HG02678 (cell line): ENCODE measurements around the gene LSM3.
A peak's percentile ranks its signal among the peaks of the same experiment; 100 is the strongest.

Source experiments
- ATAC-seq: cut with Tn5 transposase; IDR thresholded peaks from one replicate; pipeline ENCODE4 v1.9.1; 2021; ENCODE audit warnings: mild to moderate bottlenecking, moderate library complexity; ENCODE audit not compliant: unreplicated experiment

Gene LSM3

DNA sequence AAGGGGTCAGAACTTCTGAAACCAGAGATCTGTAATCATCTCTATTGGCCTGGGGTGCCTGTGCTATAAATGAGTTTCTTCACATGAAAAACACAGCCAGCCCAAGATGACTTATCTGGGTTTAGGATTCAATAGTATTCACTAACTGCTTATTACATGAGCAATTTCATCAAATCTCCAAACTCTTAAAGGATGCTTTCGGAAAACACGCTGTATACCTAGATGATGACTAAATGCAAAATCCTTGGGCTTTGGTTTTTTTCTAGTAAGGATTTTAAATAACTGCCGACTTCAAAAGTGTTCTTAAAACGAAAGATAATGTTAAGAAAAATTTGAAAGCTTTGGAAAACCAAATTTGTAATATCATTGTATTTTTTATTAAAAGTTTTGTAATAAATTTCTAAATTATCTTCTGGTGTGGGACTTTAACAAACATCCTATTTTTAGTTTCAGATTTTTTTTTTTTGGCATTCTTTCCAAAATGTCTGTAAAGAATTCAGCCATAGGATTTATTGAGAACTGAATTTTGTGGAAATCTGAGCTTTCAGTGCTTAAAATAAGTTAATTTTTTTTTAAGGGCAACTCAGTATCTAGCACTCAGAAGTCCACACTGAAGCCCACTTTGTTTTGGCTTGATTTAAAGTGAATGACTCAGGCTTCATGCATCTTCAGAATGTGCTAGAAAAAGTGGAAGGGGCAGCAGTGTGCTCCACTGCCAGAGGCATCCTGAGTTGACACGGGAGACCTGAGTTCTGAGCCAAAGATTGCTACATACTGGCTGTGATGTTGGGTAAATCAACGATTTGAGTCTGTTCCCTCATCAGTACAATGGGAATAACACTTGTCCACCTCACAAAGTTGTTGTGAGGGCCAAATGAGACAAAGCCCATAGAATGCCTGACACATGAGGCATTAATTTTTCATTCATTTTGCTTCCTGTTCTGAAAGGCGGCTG lies 35.1 kb upstream of the LSM3 start:
- ATAC-seq, result no peak

DNA sequence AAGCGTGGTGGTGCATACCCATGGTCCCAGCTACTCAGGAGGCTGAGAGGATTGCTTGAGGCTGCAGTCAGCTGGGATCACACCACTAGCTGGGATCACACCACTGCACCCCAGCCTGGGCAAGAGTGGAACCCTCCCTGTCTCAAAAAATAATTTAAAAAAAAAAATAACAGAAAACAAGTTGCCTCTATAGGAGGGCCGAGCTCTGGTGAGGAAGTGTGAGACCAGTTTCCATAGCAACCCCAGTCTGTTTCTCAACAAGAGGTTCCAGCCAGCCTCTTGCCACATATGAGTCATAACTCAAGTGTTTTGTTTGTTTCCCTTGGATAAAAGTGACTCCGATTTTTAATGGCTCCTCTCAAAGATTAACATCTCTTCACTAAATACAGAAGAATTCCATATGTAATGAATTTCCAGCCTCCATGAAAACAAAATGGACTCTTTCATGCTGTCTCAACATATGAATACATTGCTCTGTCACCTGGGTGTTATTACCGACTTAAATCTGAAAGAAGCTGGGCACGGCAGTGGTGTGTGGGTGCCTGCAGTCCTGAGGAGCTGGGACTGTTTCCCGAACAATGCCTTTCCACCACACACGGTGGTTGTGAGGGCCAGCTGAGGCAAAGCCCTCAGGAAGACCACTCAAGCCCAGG lies 34.1 kb upstream of the LSM3 start:
- peak; percentile 95 for ATAC-seq

DNA sequence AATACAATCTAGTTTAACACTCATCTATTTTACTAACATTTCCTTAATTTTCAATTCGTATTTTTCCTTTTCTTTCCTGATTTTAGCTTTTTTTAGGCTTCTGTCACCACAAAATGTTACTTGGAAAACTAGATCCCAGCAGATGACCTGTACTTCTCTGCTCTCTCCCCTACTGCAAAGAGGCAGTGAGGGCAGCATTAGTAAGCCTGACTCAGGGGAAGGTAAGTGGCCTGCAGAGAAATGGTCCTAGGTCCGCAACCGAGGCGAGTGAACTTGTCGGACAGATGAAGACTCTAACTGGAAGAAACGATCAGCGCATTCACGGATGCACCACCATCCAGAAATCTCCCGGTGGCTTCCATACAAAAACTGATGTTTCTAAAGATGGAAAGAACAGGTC lies 33.4 kb upstream of the LSM3 start:
- no peak for ATAC-seq

DNA sequence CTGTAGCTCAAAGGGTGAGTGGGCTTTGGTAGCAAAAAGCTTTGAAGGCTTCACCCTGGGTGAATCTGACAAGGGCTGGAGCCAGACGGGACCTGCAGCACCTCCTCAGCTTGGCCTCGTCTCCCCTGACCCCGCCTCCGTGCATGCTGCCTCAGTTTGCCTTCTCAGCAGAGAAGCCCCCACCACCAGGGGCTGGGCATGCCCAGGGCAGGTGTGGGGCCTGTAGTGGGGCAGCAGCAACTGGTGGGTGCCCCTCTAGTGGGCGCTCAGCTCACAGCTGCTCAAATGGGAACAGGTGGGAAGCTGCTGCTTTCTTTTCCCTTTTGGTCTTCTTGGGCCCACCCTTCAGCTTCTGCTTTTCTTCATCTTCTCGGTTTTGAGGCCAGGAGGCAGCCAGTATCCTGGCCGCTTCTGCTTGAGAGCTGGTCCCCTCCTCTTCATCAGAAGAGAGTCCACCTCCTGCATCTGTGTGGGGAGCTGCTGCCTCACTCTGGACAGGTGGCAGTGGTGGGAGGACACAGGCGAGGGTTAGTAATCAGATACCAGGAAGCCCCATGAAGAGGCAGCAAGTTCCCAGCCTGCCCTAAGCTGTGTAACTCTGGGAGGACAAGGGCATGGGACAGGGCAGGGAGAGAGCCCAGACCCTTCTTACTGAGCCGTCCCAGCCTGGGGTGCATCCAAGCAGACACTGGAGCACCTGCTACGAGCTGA lies 32.8 kb upstream of the LSM3 start:
- no peak for ATAC-seq

DNA sequence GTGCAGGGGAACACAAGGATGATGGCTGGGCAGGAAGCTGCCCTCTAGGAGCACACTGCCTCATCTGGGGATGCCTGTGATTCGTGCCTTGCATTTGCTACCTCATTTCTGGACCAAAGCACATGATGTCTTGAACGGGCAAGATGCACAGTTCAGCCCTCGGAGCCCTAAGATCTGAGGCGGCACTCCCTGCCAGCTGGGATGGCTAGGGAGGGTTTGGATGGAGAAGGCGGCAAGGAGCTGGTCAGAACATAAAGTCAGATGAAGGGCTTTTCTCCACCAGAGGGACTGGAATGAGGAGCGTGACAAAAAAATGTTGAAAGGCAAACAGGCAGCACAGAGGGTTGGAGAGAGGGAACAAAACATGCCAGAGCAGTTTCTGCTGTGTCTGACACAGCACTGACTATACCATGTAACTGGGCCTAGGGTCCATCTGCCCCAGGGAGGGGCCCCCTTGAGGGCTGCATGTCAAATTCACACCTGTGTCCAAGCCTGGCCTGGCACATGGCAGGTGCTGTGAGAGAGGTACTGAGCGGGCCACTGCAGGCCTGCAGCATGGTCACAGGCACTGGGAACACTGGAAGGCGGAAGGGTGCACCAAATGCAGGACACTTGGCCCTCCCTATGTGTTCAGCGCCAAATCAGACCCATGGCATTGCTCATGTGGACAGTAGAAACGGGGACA lies 32.1 kb upstream of the LSM3 start:
- no peak for ATAC-seq

DNA sequence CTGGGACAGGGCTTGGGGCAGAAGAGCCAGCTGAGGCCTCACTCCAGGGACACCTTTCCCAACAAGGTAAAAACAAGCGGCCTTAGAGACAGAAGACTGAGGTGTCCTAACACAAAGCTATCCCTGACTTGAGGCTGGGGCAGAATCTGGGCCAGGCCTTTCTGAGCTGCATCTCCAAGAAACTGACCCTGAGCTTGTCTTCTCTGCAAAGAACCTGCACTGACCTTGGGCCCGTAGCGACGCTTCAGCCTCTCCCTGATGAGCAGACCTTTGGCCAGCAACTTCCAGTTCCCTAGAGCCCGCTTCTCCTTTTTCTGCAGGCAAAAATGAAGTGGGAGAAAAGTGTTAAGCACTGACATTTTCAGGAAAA lies 31.6 kb upstream of the LSM3 start:
- ATAC-seq, result no peak

DNA sequence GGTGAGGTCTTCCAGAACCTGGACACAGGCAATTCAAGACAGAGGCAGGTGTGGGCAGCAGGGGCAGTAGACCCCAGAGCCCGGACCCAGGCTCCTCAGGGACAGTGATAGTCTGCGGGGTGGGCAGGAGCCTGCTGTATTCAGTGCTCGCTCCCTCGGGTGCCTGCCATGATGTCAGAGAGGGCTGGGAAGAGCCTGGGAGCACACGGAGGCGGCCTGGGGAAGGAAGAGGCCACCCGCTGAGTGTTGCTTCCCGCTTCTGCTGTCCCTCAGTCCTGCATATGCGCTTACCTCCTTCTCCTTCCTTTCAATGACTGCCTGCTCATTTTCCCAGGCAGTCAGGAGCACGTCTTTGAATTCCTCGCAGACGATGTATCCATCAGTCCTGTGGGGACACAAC lies 31.0 kb upstream of the LSM3 start:
- no peak for ATAC-seq

DNA sequence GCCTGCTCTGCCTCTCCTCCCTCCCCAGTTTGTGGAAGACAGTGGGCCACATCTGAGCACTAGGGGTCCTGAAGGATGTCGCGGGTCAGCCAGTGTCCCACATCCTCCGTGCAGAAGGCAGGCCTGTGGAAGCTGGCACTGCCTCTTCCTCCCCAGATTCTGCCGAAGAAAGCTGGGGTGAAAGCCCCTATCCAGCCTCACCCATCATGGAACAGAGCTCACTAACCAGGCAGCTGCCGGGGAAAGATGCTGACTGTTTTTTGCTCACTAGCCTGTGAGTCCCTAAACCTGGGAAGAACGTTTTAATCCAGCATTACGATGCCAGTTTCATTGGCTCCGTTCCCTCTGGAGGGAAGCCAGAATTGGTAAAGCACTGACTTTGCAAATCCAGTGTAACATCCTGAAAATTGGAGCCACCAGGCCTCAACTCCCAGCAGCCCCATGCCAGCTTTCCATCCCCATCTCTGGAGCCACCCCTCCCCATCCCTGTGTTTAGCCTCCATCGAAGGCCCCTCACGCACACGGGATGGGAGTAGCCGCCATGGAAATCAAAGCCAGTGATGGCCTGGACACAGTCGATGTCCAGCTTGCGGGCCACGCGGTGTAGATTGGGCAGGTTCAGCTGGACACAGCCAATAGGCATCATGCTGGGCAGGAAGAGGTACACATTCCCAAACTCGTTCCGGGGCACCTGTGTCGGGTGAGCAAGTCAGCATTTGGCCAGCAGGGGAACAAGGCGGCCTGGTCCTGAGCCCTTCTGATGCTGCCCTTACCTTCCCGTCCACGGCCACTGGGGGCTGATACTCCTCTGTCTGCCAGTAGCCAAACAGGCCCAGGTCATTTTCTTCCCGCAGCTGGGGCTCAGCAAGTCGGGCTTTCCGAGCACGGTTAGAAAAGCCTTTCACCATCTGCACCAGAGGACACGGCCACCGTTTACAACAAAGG lies 30.3 kb upstream of the LSM3 start:
- no peak for ATAC-seq

DNA sequence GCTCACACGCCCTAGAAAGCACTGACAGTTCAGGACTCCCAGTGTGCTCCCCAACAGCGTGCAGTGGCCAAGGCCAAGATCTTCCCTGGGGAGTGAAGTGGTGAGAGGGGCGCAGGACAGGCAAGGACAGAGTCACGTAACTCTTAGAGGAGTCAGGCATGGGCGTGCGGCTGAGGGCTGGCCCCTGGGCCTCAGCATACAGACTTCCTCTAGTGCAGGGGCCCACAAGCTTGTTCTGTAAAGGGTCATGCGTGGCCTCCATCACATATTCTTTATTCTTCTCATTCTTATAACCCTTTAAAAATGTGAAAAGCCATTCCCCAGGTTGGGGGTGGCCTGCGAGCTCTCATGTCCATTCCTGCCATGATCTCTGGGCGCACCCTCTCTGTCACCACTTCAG lies 28.5 kb upstream of the LSM3 start:
- ATAC-seq, result no peak

DNA sequence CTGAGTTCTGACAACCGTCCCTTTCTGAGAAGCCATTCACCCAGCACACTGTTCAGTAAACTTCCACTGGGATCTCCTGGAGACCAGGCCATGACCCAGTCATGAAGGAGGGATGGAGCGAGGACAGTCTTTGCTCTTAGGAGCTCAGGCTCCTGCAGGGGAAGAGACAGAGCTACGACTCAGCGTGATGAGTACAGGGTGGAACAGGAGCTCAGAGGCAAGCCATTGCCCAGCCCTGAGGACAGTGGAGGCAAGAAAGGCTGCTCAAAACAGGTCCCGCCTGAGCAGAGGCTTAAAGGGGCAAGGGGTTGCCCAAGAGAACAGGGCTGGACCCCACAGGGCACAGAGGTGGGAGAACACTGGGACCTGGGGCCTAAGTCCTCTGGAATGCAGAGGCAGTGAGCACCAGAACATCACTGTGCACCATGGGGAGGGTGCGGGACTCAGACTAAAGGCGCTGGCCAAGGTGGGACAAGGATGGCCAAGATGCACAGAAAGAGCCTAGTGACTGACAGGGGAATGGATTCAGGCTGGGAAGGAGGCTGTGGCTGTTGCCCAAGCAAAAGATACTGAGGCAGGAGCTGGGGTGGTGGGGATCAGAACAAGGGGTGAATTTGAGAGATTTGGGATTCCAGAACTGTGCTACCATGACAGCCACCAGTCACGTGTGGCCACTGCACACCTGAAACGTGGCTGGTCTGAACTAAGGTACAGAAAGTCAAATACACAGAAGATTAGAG lies 28.0 kb upstream of the LSM3 start:
- ATAC-seq, result no peak

DNA sequence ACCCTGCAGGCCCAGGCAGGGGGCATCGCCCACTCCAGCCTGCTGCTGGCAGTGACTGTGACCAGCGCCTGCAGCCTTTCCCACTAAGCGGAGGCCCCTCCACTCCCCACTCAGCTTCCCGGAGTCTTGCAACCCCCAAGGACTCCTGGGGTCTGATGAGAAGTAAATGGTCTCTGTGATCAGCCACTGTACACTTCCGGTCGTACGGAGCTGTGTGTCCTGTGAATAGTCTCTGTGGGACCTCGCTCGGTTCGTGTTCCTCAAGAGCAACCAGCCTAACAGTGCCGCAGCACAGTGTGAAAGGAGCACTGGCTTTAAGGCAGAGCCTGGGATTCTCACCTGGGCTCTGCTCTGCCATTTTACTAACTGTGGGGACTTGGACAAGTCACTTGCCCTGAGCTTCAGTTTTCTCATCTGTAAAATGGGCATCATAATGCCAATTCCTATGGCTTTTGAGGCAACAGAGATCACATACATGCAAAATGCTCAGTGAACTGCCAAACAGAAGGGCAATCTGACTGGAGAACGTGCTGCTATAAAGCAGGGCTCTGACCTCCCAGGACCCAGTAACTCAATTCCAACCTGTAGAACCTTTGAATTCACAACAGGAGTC lies 27.0 kb upstream of the LSM3 start:
- no peak for ATAC-seq

DNA sequence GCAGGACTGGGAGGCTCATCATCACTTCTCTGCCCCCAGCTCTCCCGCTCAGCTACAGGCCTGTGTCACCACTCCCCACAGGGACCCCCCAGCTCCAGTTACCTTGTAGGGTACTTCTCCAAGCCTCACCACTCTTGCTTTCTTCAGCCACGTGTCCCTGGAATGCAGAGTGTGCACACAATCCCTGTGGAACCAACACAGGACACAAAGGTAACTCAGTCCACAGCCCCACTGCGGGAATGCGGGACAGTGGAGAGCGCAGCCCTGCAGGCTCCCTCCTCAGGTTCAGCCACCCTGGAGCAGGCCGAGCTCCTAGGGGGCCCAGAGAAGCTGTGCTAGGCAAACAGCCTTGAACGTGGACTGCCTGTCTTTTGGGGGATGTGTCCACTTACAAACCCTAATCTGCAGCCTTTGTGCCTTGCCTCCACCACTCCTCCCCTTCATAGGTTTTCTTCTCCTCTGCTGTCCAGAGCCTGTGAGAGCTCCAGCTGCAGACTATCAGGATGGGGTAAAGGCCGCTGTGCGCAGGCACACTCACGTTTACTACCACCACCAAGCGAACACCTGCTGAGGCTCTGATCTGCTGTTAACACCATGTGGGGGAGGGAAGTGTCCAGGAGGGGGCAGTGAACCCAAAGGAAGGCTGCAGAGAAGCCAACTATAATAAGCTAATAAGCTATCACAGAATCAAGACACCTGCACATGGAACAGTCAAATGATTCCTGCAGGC lies 26.2 kb upstream of the LSM3 start:
- ATAC-seq, result no peak

DNA sequence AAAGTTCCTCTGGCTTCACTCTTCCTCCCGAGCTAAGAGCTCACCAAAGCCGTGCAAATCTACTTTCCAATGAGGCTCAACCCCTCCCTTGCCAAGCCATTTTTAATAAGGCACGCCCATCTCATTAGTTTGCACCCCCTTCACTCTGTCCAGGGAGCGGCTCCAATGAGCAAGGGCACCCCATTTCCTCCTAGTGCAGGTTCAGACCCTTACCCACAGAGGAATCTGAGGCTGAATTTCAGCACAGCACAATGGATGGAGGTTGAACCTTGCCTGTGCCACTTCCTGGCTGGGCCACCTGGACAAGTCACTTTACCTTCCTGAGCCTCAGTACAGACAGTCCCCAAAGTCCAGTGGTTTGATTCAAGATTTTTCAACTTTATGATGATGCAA lies 25.7 kb upstream of the LSM3 start:
- ATAC-seq, result no peak

DNA sequence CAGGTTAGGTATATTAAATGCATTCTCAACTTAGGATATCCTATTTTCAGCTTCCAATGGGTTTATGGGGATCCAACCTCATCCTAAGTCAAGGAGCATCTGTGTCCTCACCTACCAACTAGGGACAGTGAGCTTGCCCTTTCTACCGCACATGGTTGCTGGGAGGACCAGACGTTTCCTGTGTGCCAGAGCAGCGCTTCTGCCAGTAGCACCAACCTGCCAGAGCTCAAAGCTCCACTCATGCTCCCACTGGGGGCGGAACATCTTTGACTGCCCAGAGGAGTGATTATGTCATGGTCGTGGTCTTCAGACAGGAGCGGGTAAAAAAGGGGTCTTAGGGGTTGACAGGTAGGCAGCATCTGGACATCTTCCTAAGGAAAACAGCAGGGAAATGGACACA lies 25.0 kb upstream of the LSM3 start:
- no peak for ATAC-seq

DNA sequence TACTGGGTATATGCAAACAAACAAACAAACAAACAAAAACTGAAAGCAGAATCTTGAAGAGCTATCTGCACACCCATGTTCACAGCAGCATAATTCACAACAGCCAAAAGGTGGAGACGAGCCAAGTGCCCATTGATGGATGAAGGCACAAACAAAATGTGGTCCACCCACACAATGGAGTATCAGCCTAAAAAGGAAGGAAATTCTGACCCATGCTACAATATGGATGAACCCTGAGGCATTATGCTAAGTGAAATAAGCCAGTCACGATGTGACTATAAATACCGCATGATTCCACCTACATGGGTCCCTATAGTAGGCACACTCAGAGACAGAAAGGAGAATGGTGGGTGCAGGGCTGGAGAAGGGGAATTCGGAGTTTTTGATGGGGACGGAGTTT lies 24.3 kb upstream of the LSM3 start:
- ATAC-seq, result no peak

DNA sequence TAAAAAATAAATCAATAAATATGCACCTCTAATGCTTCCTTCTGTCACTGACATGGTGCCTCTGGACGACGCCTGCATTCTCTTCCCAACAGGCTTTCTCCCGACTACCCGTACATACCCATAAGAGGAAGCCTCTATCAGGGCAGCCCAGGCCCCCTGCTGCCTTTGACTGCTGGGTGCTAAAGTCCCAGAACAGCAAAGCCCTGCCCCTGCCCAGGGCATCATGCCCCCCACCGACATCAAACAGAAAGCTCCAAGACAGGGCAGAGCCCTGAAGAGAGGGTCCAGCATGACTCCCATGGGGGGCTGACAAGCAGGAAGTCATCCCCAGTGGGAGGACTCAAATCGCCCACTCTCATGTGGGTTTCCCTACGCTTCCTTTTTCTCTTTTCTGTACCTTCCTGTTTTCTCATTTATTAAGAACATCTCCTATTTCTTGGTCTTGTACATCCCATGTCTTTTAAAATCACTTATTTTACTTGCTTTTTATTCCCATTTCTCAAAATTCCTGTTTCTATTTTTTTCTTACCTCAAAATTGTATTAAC lies 23.6 kb upstream of the LSM3 start:
- no peak for ATAC-seq

DNA sequence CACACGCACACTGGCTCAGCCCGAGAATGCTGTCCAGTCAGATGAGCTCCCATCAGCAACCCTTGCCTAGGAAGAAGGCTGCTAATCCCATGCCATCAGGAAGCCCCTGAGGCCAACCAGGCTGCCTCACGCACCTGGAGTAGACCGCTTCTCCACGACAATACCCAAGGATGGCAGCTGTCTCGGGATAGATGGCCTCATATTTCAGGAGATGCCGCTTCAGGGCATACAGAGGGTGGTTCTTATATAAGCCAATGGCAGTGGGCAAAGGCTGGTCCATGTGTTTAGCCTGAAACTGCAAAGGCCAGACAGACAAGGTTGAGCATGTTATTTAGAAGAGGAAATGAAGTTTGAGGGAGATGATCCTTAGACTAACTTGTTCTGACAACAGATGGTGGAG lies 22.4 kb upstream of the LSM3 start:
- no peak for ATAC-seq
